Activated CD8-positive, alpha-beta T cell treated with anti-CD3 and anti-CD28 coated beads for 36 hours (primary cell): Measurements from ENCODE around the gene MACROH2A1. TPM values are rescaled to one million over a fixed set of nuclear protein-coding genes. Genes with fewer than 3 reads are reported as not detected.

Source experiments
- ATAC-seq: fragments of 200-7000 bp; cut with Tn5 transposase; one replicate; pipeline ENCODE4 v1.10.0; 2021; ENCODE audit warnings: mild to moderate bottlenecking, moderate library complexity
- CTCF ChIA-PET: fragments of 350-600 bp; sonication (Branson Sonifier 250); formaldehyde crosslinking; loops from one replicate; lab custom pipeline; 2021; ENCODE audit warnings: antibody characterized with exemption; lab: Charles Lee
- POLR2A ChIA-PET: fragments of 350-600 bp; sonication (Branson Sonifier 250); formaldehyde crosslinking; loops from one replicate; lab custom pipeline; 2021; ENCODE audit warnings: antibody characterized with exemption; lab: Charles Lee
- DNase-seq: peaks from one replicate; pipeline ENCODE4 v3.0.0-alpha.2; 2020
- H3K27ac Mint-ChIP-seq: one replicate; pipeline ENCODE4 v1.8.0; 2021; ENCODE audit warnings: mild to moderate bottlenecking, mixed read lengths
- H3K27me3 Mint-ChIP-seq: one replicate; pipeline ENCODE4 v1.8.0; 2021; ENCODE audit warnings: mixed read lengths
- H3K36me3 Mint-ChIP-seq: one replicate; pipeline ENCODE4 v1.8.0; 2021; ENCODE audit warnings: low read depth, mixed read lengths
- H3K4me1 Mint-ChIP-seq: one replicate; pipeline ENCODE4 v1.8.0; 2021; ENCODE audit warnings: low read depth, mixed read lengths
- H3K4me3 Mint-ChIP-seq: one replicate; pipeline ENCODE4 v1.8.0; 2021; ENCODE audit warnings: mild to moderate bottlenecking, moderate library complexity, mixed read lengths
- H3K9me3 Mint-ChIP-seq: one replicate; pipeline ENCODE4 v1.8.0; 2021; ENCODE audit warnings: mixed read lengths
- intact Hi-C: fragments of 100-400 bp; cut with micrococcal nuclease; formaldehyde crosslinking; loops from one replicate; pipeline ENCODE4 v1.10.0; 2022
- total RNA-seq, 2 experiments: library from RNA; stranded (reverse); gene quantifications; one replicate each; pipeline ENCODE4 v1.2.3, GENCODE V29; 2021
- TF ChIP-seq, protein P1 (sequence below): fragments of 200-600 bp; IDR thresholded peaks from one replicate; pipeline ENCODE4 v1.8.0; 2022; ENCODE audit warnings: antibody characterized with exemption, mild to moderate bottlenecking

The MACROH2A1 gene
- total RNA-seq, 2 experiments from 2014 or later, result 170 to 179 TPM

DNA sequence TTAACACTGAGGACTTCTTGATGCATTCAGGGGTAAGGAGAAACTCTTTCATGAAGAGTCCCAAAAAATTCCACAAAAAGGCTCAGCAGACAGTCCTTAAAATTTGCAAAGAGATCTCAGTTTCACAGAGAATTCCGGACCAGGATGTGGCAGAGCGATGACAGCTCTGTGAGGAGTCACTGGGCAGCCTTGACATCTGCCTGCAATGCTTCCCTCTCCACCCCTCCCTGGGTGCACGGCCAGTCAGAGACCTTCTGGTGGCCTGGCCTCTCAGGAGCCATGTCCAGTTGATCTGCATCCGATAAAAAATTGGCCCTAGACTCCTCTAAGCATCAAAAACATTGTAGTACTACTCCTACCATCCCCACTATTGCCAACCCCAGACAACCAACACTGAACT is 76.8 kb downstream of the MACROH2A1 start:
- intact Hi-C loops, result no loop called here
- Mint-ChIP-seq H3K27me3 (no peaks in the 10 kb centered on the region), H3K9me3 (no peaks in the 10 kb centered on the region), H3K4me1 (peaks cover 8% of the 10 kb centered on the region), H3K4me3 (no peak overlapping the region), H3K36me3 (no peaks in the 10 kb centered on the region), H3K27ac (no peak overlapping the region)
- DNase-seq, result no peak
- CTCF ChIA-PET, result no interaction called here
- POLR2A ChIA-PET, result no interaction called here
- ATAC-seq, result no peak
- TF ChIP-seq, protein P1, sequence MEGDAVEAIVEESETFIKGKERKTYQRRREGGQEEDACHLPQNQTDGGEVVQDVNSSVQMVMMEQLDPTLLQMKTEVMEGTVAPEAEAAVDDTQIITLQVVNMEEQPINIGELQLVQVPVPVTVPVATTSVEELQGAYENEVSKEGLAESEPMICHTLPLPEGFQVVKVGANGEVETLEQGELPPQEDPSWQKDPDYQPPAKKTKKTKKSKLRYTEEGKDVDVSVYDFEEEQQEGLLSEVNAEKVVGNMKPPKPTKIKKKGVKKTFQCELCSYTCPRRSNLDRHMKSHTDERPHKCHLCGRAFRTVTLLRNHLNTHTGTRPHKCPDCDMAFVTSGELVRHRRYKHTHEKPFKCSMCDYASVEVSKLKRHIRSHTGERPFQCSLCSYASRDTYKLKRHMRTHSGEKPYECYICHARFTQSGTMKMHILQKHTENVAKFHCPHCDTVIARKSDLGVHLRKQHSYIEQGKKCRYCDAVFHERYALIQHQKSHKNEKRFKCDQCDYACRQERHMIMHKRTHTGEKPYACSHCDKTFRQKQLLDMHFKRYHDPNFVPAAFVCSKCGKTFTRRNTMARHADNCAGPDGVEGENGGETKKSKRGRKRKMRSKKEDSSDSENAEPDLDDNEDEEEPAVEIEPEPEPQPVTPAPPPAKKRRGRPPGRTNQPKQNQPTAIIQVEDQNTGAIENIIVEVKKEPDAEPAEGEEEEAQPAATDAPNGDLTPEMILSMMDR, result no peak

DNA sequence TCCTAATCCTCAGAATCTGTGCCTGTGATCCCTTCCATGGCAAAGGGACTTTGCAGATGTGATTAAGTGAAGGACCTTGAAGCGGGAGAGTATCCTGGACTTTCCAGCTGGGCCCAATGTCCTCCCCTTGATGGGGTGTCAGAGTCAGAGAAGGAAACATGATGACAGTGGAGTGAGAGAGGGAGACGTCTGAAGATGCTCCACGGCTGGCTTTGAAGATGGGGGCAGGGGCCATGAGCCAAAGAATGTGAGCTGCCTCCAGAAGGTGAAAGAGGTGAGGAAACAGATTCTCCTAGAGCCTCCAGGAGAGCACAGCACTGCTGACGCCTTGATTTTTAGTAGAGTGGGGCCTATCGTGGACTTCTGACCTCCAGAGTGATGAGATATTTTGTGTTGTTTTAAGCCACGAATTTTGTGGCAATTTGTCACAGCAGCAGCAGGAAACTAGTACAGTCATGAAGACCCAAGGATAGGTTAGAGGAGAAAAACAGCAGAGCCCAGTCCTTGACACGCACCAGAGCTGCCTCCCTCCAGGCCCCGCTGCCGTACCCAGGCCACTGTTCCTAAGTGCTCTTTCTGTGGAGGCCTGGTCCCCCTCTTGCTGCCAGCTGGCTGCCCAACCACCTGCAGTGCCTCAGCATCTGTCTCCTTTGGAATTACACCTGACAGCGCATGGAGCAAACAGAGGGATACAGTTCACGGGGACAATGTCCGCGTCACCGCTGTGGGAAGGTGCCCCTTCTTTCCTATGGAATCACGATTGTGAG is 78.1 kb downstream of the MACROH2A1 start:
- TF ChIP-seq, protein P1, result no peak
- intact Hi-C loops, result no loop called here
- Mint-ChIP-seq H3K4me3 (no peak overlapping the region), H3K36me3 (no peaks in the 10 kb centered on the region), H3K27me3 (no peaks in the 10 kb centered on the region), H3K27ac (no peak overlapping the region), H3K4me1 (peaks cover 8% of the 10 kb centered on the region), H3K9me3 (no peaks in the 10 kb centered on the region)
- CTCF ChIA-PET, result no interaction called here
- DNase-seq (no peak), ATAC-seq (no peak)
- POLR2A ChIA-PET, result no interaction called here

DNA sequence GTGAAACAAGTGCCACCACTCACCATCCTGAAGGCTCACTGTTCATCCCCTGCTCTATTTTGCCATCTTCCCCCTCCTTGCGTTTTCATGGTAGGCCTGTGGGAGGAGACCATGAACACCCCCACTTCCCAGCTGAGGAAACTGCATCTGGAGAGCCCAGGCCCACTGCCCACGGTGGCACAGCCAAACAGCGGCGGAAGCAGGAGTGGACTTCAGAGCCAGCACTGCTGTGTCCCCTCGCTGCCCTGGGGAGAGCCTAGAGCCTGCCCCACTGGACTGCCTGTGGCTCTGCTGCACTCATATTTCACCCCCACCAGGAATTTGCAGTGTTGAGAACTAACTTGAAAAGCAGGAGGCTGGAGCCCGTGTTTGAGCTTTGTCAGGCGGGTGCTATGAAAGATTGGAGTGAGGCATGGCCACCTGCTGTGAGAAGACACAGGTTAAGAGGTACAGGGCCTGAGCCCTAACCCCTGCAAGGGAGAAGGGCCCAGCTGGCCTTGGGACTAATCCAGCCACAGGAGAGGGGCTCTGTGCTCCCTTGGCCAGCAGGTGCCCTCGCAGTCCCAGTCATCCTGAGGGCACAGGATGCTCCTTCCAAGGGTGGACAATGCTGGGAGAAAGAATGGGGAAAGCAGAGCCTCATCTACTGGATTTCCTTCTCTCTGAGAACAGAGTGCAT is 79.0 kb downstream of the MACROH2A1 start:
- Mint-ChIP-seq H3K27ac (no peak overlapping the region), H3K4me1 (peaks cover 2% of the 10 kb centered on the region), H3K27me3 (no peaks in the 10 kb centered on the region), H3K4me3 (no peak overlapping the region), H3K9me3 (no peaks in the 10 kb centered on the region), H3K36me3 (no peaks in the 10 kb centered on the region)
- DNase-seq (no peak), ATAC-seq (no peak)
- TF ChIP-seq, protein P1, result no peak
- ChIA-PET CTCF (no interaction called here), POLR2A (no interaction called here)
- intact Hi-C loops, result no loop called here

DNA sequence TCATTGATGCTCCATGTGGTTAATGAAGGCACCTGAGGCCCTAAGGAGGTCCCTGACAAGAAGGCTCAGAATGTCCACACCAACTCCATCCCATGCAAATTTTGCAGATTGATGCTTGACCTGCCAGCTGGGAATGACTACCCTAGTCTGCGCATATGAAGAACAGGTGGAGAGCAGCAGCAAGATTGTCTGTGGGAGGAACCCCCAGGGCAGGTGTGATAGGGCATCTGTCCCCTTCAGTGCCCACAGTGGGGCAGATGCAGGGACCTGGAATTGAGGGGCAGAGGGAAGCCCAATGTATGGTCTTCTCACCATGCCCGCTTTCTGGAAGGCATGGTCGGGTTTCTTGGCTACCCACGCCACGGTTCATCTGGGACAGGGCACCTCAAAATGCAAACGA is 79.6 kb downstream of the MACROH2A1 start:
- ATAC-seq, result no peak
- no peak overlapping the region for H3K4me3 Mint-ChIP-seq
- H3K36me3 Mint-ChIP-seq, result no peaks in the 10 kb centered on the region
- H3K4me1 Mint-ChIP-seq, result no peaks in the 10 kb centered on the region
- no peaks in the 10 kb centered on the region for H3K9me3 Mint-ChIP-seq
- H3K27ac Mint-ChIP-seq, result no peak overlapping the region
- ChIA-PET CTCF (no interaction called here), POLR2A (no interaction called here)
- TF ChIP-seq, protein P1, result no peak
- no peaks in the 10 kb centered on the region for H3K27me3 Mint-ChIP-seq
- DNase-seq, result no peak
- intact Hi-C loops, result no loop called here

DNA sequence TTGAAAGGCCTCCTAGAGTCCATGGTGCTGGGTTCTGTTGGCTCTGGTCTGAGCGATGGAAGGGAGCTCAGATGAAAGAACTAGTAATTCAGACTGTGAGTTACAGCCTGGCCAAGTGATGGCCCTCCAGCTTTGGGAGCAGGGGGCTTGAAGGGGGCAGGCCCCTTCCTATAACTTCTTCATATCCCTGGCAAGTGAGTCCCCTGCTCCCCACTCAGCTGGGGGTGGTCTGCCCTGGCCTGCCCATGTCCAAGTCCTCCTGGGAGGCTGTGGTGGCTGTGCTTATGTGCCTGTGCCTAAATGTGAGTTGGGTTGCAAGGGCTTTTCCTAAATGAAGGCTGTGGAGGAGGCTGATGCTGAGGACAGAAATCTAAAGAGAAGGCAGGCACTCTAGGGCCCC is 80.1 kb downstream of the MACROH2A1 start:
- POLR2A ChIA-PET, result interaction anchor here (0.6 kb wide), 1 partner anchor 19 kb away, joined by 3 read pairs; no protein-coding TSS in a partner anchor
- ATAC-seq, result no peak
- no peak overlapping the region for H3K4me3 Mint-ChIP-seq
- H3K4me1 Mint-ChIP-seq, result peaks cover under 1% of the 10 kb centered on the region
- intact Hi-C loops, result no loop called here
- no peaks in the 10 kb centered on the region for H3K36me3 Mint-ChIP-seq
- H3K9me3 Mint-ChIP-seq, result no peaks in the 10 kb centered on the region
- DNase-seq, result no peak
- no peaks in the 10 kb centered on the region for H3K27me3 Mint-ChIP-seq
- CTCF ChIA-PET, result no interaction called here
- TF ChIP-seq, protein P1, result no peak
- H3K27ac Mint-ChIP-seq, result no peak overlapping the region
